ENCODE results near the gene TMEM128.
"Not testable (repeated sequence)": the region's sequence is repeated elsewhere in the genome, so short reads cannot be mapped to it uniquely, and the experiment has no call there.

The TMEM128 gene
- 10.7 reads per million, percentile 33 among the genes with 10 or more reads in this experiment for total RNA-seq

- peak; percentile 90 for DNase-seq
Measured at GRCh38 chr4:4248029-4248884, at the start of gene TMEM128. TSS of gene TMEM128 (minus strand) at chr4:4248223. CDS start at chr4:4248202, 21 bp downstream.

- DNase-seq = no peak
Measured at GRCh38 chr4:4296283-4296846, 48.3 kb upstream of the TMEM128 start.

- no peak for DNase-seq
Measured at GRCh38 chr4:4293279-4293678, 45.3 kb upstream of the TMEM128 start.

- peak; percentile 96 for DNase-seq
Measured at GRCh38 chr4:4289941-4290850, 42.2 kb upstream of the TMEM128 start, which contains the start of the genes LYAR and ZBTB49. TSS of gene LYAR (minus strand) at chr4:4290154. CDS start at chr4:4283742, 6,412 bp downstream. TSS of gene ZBTB49 (plus strand) at chr4:4290251. CDS start at chr4:4299946, 9,695 bp downstream.

- DNase-seq = no peak
Measured at GRCh38 chr4:4289597-4289940, 41.5 kb upstream of the TMEM128 start.

- DNase-seq = no peak
Measured at GRCh38 chr4:4289055-4289454, 41.0 kb upstream of the TMEM128 start.

- no peak for DNase-seq
Measured at GRCh38 chr4:4288098-4288497, 40.1 kb upstream of the TMEM128 start.

- no peak for DNase-seq
Measured at GRCh38 chr4:4284827-4285618, 37.0 kb upstream of the TMEM128 start.

GRCh38 chr4:4281787-4282186, 33.8 kb upstream of the TMEM128 start:
- no peak for DNase-seq

- DNase-seq = no peak
Measured at GRCh38 chr4:4277531-4277930, 29.5 kb upstream of the TMEM128 start.

- no peak for DNase-seq
Measured at GRCh38 chr4:4274226-4274625, 26.2 kb upstream of the TMEM128 start.

GRCh38 chr4:4271912-4272311, 23.9 kb upstream of the TMEM128 start:
- no peak for DNase-seq

GRCh38 chr4:4270529-4270928, 22.5 kb upstream of the TMEM128 start:
- no peak for DNase-seq

- DNase-seq = peak; percentile 21
Measured at GRCh38 chr4:4269856-4270255, 21.8 kb upstream of the TMEM128 start.

GRCh38 chr4:4269331-4269731, 21.3 kb upstream of the TMEM128 start:
- no peak for DNase-seq

GRCh38 chr4:4268776-4269175, 20.8 kb upstream of the TMEM128 start:
- DNase-seq = no peak

GRCh38 chr4:4267981-4268380, 20.0 kb upstream of the TMEM128 start:
- DNase-seq = no peak

GRCh38 chr4:4260185-4260751, 12.2 kb upstream of the TMEM128 start:
- no peak for DNase-seq

GRCh38 chr4:4259484-4260100, 11.6 kb upstream of the TMEM128 start:
- DNase-seq = no peak

- DNase-seq = not testable (repeated sequence)
Measured at GRCh38 chr4:4257705-4258104, 9.7 kb upstream of the TMEM128 start.

- no peak for DNase-seq
Measured at GRCh38 chr4:4256799-4257198, 8.8 kb upstream of the TMEM128 start.
